ENCODE data around the gene CFAP69. TPM values are rescaled to one million over a fixed set of nuclear protein-coding genes. Genes with fewer than 3 reads are reported as not detected.

Gene CFAP69
- total RNA-seq, 2 experiments from 2014 or later = 0.72 to 0.85 TPM

GRCh38 chr7:90225181-90225580 lies 19.8 kb upstream of the CFAP69 start:
- Mint-ChIP-seq H3K4me1 (no peaks in the 10 kb centered on the region), H3K9me3 (no peaks in the 10 kb centered on the region), H3K27ac (no peak overlapping the region), H3K36me3 (no peaks in the 10 kb centered on the region), H3K4me3 (no peak overlapping the region), H3K27me3 (peaks cover 47% of the 10 kb centered on the region)
- no peak for DNase-seq

GRCh38 chr7:90225601-90226000 lies 19.4 kb upstream of the CFAP69 start:
- no peaks in the 10 kb centered on the region for H3K36me3 Mint-ChIP-seq
- DNase-seq = no peak
- peaks cover 43% of the 10 kb centered on the region for H3K27me3 Mint-ChIP-seq
- no peak overlapping the region for H3K4me3 Mint-ChIP-seq
- H3K4me1 Mint-ChIP-seq = no peaks in the 10 kb centered on the region
- H3K27ac Mint-ChIP-seq = no peak overlapping the region
- H3K9me3 Mint-ChIP-seq = no peaks in the 10 kb centered on the region

GRCh38 chr7:90227259-90227658 lies 17.7 kb upstream of the CFAP69 start:
- DNase-seq = no peak
- Mint-ChIP-seq H3K27ac (no peak overlapping the region), H3K36me3 (no peaks in the 10 kb centered on the region), H3K4me1 (no peaks in the 10 kb centered on the region), H3K27me3 (peaks cover 28% of the 10 kb centered on the region), H3K9me3 (no peaks in the 10 kb centered on the region), H3K4me3 (no peak overlapping the region)

GRCh38 chr7:90229682-90230081 lies 15.3 kb upstream of the CFAP69 start:
- no peak for DNase-seq
- Mint-ChIP-seq H3K4me1 (no peaks in the 10 kb centered on the region), H3K27ac (no peak overlapping the region)

GRCh38 chr7:90230834-90231233 lies 14.1 kb upstream of the CFAP69 start:
- no peaks in the 10 kb centered on the region for H3K4me1 Mint-ChIP-seq
- H3K36me3 Mint-ChIP-seq = no peaks in the 10 kb centered on the region
- no peaks in the 10 kb centered on the region for H3K9me3 Mint-ChIP-seq
- H3K27ac Mint-ChIP-seq = no peak overlapping the region
- DNase-seq = no peak
- peaks cover 15% of the 10 kb centered on the region for H3K27me3 Mint-ChIP-seq
- no peak overlapping the region for H3K4me3 Mint-ChIP-seq

More at GRCh38 chr7:90229682-90230081, 15.3 kb upstream of the CFAP69 start:
- Mint-ChIP-seq H3K9me3 (no peaks in the 10 kb centered on the region), H3K36me3 (no peaks in the 10 kb centered on the region), H3K4me3 (no peak overlapping the region), H3K27me3 (peaks cover 19% of the 10 kb centered on the region)

- H3K27ac Mint-ChIP-seq = no peak overlapping the region
- H3K4me1 Mint-ChIP-seq = no peaks in the 10 kb centered on the region
- H3K27me3 Mint-ChIP-seq = peaks cover 15% of the 10 kb centered on the region
- no peak for DNase-seq
- no peak overlapping the region for H3K4me3 Mint-ChIP-seq
- H3K9me3 Mint-ChIP-seq = no peaks in the 10 kb centered on the region
- H3K36me3 Mint-ChIP-seq = no peaks in the 10 kb centered on the region
Observed at GRCh38 chr7:90231304-90231703, 13.7 kb upstream of the CFAP69 start.

GRCh38 chr7:90232430-90232829 lies 12.5 kb upstream of the CFAP69 start:
- no peak overlapping the region for H3K27ac Mint-ChIP-seq
- peaks cover 15% of the 10 kb centered on the region for H3K27me3 Mint-ChIP-seq
- no peak for DNase-seq
- no peak overlapping the region for H3K4me3 Mint-ChIP-seq
- H3K36me3 Mint-ChIP-seq = no peaks in the 10 kb centered on the region
- H3K4me1 Mint-ChIP-seq = no peaks in the 10 kb centered on the region
- no peaks in the 10 kb centered on the region for H3K9me3 Mint-ChIP-seq

- H3K36me3 Mint-ChIP-seq = no peaks in the 10 kb centered on the region
- no peaks in the 10 kb centered on the region for H3K9me3 Mint-ChIP-seq
- no peak for DNase-seq
- H3K27me3 Mint-ChIP-seq = peaks cover 7% of the 10 kb centered on the region
- H3K4me1 Mint-ChIP-seq = no peaks in the 10 kb centered on the region
- no peak overlapping the region for H3K27ac Mint-ChIP-seq
- H3K4me3 Mint-ChIP-seq = no peak overlapping the region
Observed at GRCh38 chr7:90233569-90233968, 11.4 kb upstream of the CFAP69 start.

GRCh38 chr7:90236721-90237289 lies 8.2 kb upstream of the CFAP69 start:
- Mint-ChIP-seq H3K36me3 (no peaks in the 10 kb centered on the region), H3K27me3 (peaks cover 4% of the 10 kb centered on the region), H3K9me3 (no peaks in the 10 kb centered on the region), H3K4me3 (no peak overlapping the region), H3K27ac (no peak overlapping the region), H3K4me1 (no peaks in the 10 kb centered on the region)
- DNase-seq = no peak

- H3K4me3 Mint-ChIP-seq = no peak overlapping the region
- no peaks in the 10 kb centered on the region for H3K9me3 Mint-ChIP-seq
- DNase-seq = no peak
- H3K4me1 Mint-ChIP-seq = no peaks in the 10 kb centered on the region
- H3K36me3 Mint-ChIP-seq = no peaks in the 10 kb centered on the region
- no peak overlapping the region for H3K27ac Mint-ChIP-seq
- H3K27me3 Mint-ChIP-seq = peaks cover 11% of the 10 kb centered on the region
Observed at GRCh38 chr7:90238022-90238421, 7.0 kb upstream of the CFAP69 start.

- no peak overlapping the region for H3K27ac Mint-ChIP-seq
- H3K4me3 Mint-ChIP-seq = no peak overlapping the region
- no peak for DNase-seq
- peaks cover 15% of the 10 kb centered on the region for H3K27me3 Mint-ChIP-seq
- no peaks in the 10 kb centered on the region for H3K9me3 Mint-ChIP-seq
- no peaks in the 10 kb centered on the region for H3K4me1 Mint-ChIP-seq
- H3K36me3 Mint-ChIP-seq = no peaks in the 10 kb centered on the region
Observed at GRCh38 chr7:90238583-90238982, 6.4 kb upstream of the CFAP69 start.

- Mint-ChIP-seq H3K36me3 (no peaks in the 10 kb centered on the region), H3K4me1 (peaks cover 2% of the 10 kb centered on the region), H3K27ac (no peak overlapping the region), H3K9me3 (no peaks in the 10 kb centered on the region), H3K4me3 (no peak overlapping the region), H3K27me3 (peaks cover 19% of the 10 kb centered on the region)
- DNase-seq = no peak
Observed at GRCh38 chr7:90239050-90239449, 5.9 kb upstream of the CFAP69 start.

GRCh38 chr7:90239625-90240228 lies 5.2 kb upstream of the CFAP69 start:
- Mint-ChIP-seq H3K4me3 (no peak overlapping the region), H3K4me1 (peaks cover 9% of the 10 kb centered on the region), H3K27ac (no peak overlapping the region), H3K27me3 (peaks cover 26% of the 10 kb centered on the region), H3K9me3 (no peaks in the 10 kb centered on the region), H3K36me3 (no peaks in the 10 kb centered on the region)
- no peak for DNase-seq

GRCh38 chr7:90242369-90243168 lies 2.4 kb upstream of the CFAP69 start:
- peaks cover 43% of the 10 kb centered on the region for H3K27me3 Mint-ChIP-seq
- H3K27ac Mint-ChIP-seq = no peak overlapping the region
- peaks cover 21% of the 10 kb centered on the region for H3K4me1 Mint-ChIP-seq
- no peak overlapping the region for H3K4me3 Mint-ChIP-seq
- H3K9me3 Mint-ChIP-seq = no peaks in the 10 kb centered on the region
- DNase-seq = no peak
- no peaks in the 10 kb centered on the region for H3K36me3 Mint-ChIP-seq

GRCh38 chr7:90243556-90243955 lies 1.4 kb upstream of the CFAP69 start:
- H3K4me1 Mint-ChIP-seq = peaks cover 21% of the 10 kb centered on the region
- H3K27me3 Mint-ChIP-seq = peaks cover 43% of the 10 kb centered on the region
- H3K36me3 Mint-ChIP-seq = no peaks in the 10 kb centered on the region
- H3K9me3 Mint-ChIP-seq = no peaks in the 10 kb centered on the region
- no peak for DNase-seq
- no peak overlapping the region for H3K27ac Mint-ChIP-seq
- peak overlapping the region; percentile 19 for H3K4me3 Mint-ChIP-seq

- no peak overlapping the region for H3K27ac Mint-ChIP-seq
- DNase-seq = no peak
Observed at GRCh38 chr7:90244565-90244908, 437 bp upstream of the CFAP69 start.

More at GRCh38 chr7:90244565-90244908, 437 bp upstream of the CFAP69 start:
- Mint-ChIP-seq H3K27me3 (peaks cover 43% of the 10 kb centered on the region), H3K4me3 (peak overlapping the region; percentile 95), H3K9me3 (no peaks in the 10 kb centered on the region), H3K4me1 (peaks cover 21% of the 10 kb centered on the region), H3K36me3 (no peaks in the 10 kb centered on the region)

All from activated naive CD8-positive, alpha-beta T cell treated with anti-CD3 and anti-CD28 coated beads for 36 hours (primary cell).